22Rv1 (cell line): Measurements from ENCODE around the gene PCED1B.
A peak's percentile ranks its signal among the peaks of the same experiment; 100 is the strongest.

Experiments
- H3K27ac ChIP-seq: fragments of 450-650 bp; 2 replicates; pipeline ENCODE4 v1.5.1; 2017
- CTCF ChIP-seq: fragments of 450-650 bp; IDR thresholded peaks from 2 replicates; pipeline ENCODE4 v1.5.1; 2017; ENCODE audit warnings: mild to moderate bottlenecking
- ZFX ChIP-seq: fragments of 450-650 bp; IDR thresholded peaks from 2 replicates; pipeline ENCODE4 v1.6.1; 2017; ENCODE audit warnings: antibody characterized with exemption, borderline replicate concordance

Gene PCED1B

GRCh38 chr12:47095446-47096236, 16.2 kb downstream of the PCED1B start:
- no peak for TF ChIP-seq CTCF
- no peak for TF ChIP-seq ZFX
- no peak overlapping the region for H3K27ac ChIP-seq

- TF ChIP-seq ZFX, result no peak
- no peak for TF ChIP-seq CTCF
- peak overlapping the region; percentile 48 for H3K27ac ChIP-seq
These were observed 18.0 kb downstream of the PCED1B start for GRCh38 chr12:47097276-47097896.

GRCh38 chr12:47098099-47098498, 18.7 kb downstream of the PCED1B start:
- peak overlapping the region; percentile 48; the same call in 1 of the 2 replicates for H3K27ac ChIP-seq
- no peak for TF ChIP-seq ZFX

- H3K27ac ChIP-seq, result no peak overlapping the region
- no peak for TF ChIP-seq CTCF
- no peak for TF ChIP-seq ZFX
These were observed 20.2 kb downstream of the PCED1B start for GRCh38 chr12:47099610-47100009.

- H3K27ac ChIP-seq, result no peak overlapping the region
These were observed 20.7 kb downstream of the PCED1B start for GRCh38 chr12:47100160-47100559.

GRCh38 chr12:47102406-47102805, 23.0 kb downstream of the PCED1B start:
- H3K27ac ChIP-seq, result no peak overlapping the region
- TF ChIP-seq ZFX (no peak), CTCF (no peak)

More at GRCh38 chr12:47100160-47100559, 20.7 kb downstream of the PCED1B start:
- TF ChIP-seq ZFX, result no peak
- no peak for TF ChIP-seq CTCF

GRCh38 chr12:47102845-47103651, 23.6 kb downstream of the PCED1B start:
- TF ChIP-seq CTCF (no peak), ZFX (no peak)
- no peak overlapping the region for H3K27ac ChIP-seq
